GM10248 (cell line): ENCODE results near the gene ZNF367.
"Not testable (repeated sequence)": the region's sequence is repeated elsewhere in the genome, so short reads cannot be mapped to it uniquely, and the experiment has no call there.

Source experiments
- CTCF ChIA-PET: fragments of 300-600 bp; sonication (Branson Sonifier 250); formaldehyde crosslinking; extraction: SDS; loops from one replicate; lab custom pipeline; 2021; ENCODE audit warnings: antibody characterized with exemption; lab: Yijun Ruan, JAX
- POLR2A ChIA-PET: fragments of 350-650 bp; sonication (Branson Sonifier 250); formaldehyde crosslinking; extraction: SDS; loops from one replicate; lab custom pipeline; 2020; ENCODE audit warnings: antibody characterized with exemption; lab: Yijun Ruan, JAX
- DNase-seq: peaks from one replicate; pipeline ENCODE4 v3.0.0; 2012; ENCODE audit errors: extremely low spot score
- CTCF ChIP-seq: IDR thresholded peaks from 2 replicates; pipeline ENCODE4 v1.5.1; 2012; ENCODE audit warnings: mild to moderate bottlenecking, low read depth; ENCODE audit errors: extremely low read depth, missing control alignments, control extremely low read depth

ZNF367 gene

GRCh38 chr9:96379461-96379860 is 38.7 kb downstream of the ZNF367 start:
- ChIA-PET CTCF (interaction anchor here (1.4 kb wide), 1 partner anchor 12 kb away, joined by 3 read pairs; no protein-coding TSS in a partner anchor), POLR2A (interaction anchor here (0.5 to 0.7 kb wide), 2 partner anchors 14 to 50 kb away, joined by 4 read pairs; no protein-coding TSS in a partner anchor)
- no peak for TF ChIP-seq CTCF
- DNase-seq, result no peak

GRCh38 chr9:96378187-96378586 is 40.0 kb downstream of the ZNF367 start:
- DNase-seq, result no peak
- ChIA-PET POLR2A (no interaction called here), CTCF (interaction anchor here (1.3 kb wide), 1 partner anchor 10 kb away, joined by 3 read pairs; no protein-coding TSS in a partner anchor)
- no peak for TF ChIP-seq CTCF

GRCh38 chr9:96376891-96377874 is 41.0 kb downstream of the ZNF367 start:
- DNase-seq, result no peak
- no peak for TF ChIP-seq CTCF
- ChIA-PET POLR2A (no interaction called here), CTCF (interaction anchor here (1.3 kb wide), 1 partner anchor 9 kb away, joined by 3 read pairs; no protein-coding TSS in a partner anchor)

- DNase-seq, POLR2A ChIA-PET: not testable (repeated sequence)
- CTCF ChIA-PET, result interaction anchor here (1.3 to 1.5 kb wide), 2 partner anchors 17 to 48 kb away, joined by 3 to 4 read pairs; no protein-coding TSS in a partner anchor
These were observed 42.7 kb downstream of the ZNF367 start for GRCh38 chr9:96375507-96375906.

- no peak for TF ChIP-seq CTCF
- POLR2A ChIA-PET, result no interaction called here
- CTCF ChIA-PET, result interaction anchor here (1.3 to 1.4 kb wide), 2 partner anchors 10 to 14 kb away, joined by 3 to 4 read pairs; no protein-coding TSS in a partner anchor
- no peak for DNase-seq
These were observed 50.2 kb downstream of the ZNF367 start for GRCh38 chr9:96367943-96368342.

GRCh38 chr9:96363175-96363967 is 54.8 kb downstream of the ZNF367 start:
- CTCF ChIA-PET, result no interaction called here
- POLR2A ChIA-PET, result no interaction called here
- no peak for DNase-seq
- no peak for TF ChIP-seq CTCF

GRCh38 chr9:96362119-96362518 is 56.1 kb downstream of the ZNF367 start:
- CTCF ChIA-PET, DNase-seq, POLR2A ChIA-PET: not testable (repeated sequence)
